GM11168 (cell line): Measurements from ENCODE around the gene NDUFV1.
"Not testable (repeated sequence)": the region's sequence is repeated elsewhere in the genome, so short reads cannot be mapped to it uniquely, and the experiment has no call there.

Experiments
- in situ Hi-C: fragments of 300-500 bp; cut with MboI; formaldehyde crosslinking; loops from one replicate; pipeline ENCODE4 v1.12.0; 2022; ENCODE audit warnings: low sequenced_read_pairs; ENCODE audit not compliant: unreplicated experiment

NDUFV1 gene

DNA sequence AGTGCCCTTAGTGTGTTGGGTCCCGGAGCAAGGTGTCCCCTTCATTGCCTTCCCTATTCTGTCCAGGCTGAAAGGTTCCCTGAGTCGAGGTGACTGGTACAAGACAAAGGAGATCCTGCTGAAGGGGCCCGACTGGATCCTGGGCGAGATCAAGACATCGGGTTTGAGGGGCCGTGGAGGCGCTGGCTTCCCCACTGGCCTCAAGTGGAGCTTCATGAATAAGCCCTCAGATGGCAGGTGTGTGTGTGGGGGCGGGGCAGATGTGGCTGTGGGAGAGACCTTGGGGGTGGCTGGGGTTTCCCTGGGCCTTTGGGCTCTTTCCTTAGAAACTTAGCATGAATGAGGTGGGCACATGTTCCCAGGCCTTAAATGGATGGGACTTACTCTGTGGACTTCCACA lies 1.8 kb downstream of the NDUFV1 start:
- in situ Hi-C loops: no loop called here

- in situ Hi-C loops: no loop called here
Measured at GRCh38 chr11:67609316-67609715, 2.6 kb downstream of the NDUFV1 start.

- in situ Hi-C loops: no loop called here
Measured at GRCh38 chr11:67610302-67610868, 3.6 kb downstream of the NDUFV1 start.

DNA sequence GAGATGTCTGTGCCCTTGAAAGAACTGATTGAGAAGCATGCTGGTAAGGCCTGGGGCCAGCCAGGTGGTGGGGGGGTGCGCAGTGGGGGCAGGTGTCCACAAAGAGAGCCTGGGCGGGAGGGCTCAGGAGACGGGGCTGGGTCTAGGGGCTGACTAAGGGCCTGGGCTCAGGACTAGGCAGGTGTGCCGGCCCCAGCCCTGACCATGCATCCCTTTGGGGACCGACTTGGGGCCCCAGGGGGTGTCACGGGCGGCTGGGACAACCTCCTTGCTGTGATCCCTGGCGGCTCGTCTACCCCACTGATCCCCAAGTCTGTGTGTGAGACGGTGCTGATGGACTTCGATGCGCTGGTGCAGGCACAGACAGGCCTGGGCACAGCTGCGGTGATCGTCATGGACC lies 4.4 kb downstream of the NDUFV1 start:
- in situ Hi-C loops: no loop called here

- in situ Hi-C loops: no loop called here
Measured at GRCh38 chr11:67611704-67612587, 5.2 kb downstream of the NDUFV1 start.

DNA sequence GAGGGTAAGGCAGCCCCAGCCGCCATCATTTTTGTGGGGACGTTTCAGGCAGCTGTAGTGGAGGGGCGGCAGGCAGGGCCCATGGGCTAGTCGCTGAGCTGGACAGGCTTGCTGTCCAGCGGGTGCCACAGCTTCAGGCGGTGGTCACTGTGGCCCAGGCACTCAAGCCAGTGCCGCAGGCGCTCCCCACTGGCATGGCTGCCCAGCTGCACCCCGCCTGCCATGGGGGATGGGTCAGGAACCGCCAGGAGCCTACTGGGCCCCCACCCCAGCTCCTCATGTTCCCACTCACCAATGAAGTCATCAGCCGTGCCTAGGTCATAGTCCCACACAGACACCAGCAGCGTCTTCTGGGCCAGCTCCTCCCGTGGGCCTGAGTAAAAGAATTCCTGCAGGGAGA lies 6.0 kb downstream of the NDUFV1 start:
- in situ Hi-C loops: no loop called here

DNA sequence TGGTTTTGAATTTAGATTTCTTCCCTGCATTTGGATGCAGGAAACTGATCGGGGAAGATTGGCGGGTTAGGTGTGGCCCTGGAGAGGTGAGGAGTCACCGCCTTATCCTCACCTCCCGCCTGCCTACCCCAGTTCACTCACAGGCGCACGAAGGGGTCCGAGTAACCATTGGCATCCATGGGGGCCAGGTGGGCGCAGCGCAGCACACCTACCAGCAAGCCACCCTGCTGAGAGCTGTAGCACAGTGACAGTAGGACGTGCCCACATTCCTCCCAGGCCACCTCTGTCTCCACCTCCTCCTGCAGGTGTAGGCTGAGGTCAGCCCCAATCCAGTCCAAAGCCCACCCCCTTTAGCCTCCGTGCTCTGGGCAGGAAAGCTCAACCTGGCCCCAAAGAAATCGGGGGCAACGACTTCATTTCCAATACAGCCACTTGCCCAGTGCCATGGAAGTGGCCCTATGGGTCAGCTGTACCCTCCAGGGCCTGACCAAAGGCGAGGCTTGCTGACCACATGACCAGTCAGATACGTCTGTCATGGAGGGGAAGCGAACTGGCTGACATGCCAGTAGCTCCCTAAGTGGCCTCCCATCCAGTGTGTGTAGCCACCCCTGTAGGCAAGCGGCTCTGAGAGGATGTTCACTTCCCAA lies 6.7 kb downstream of the NDUFV1 start:
- in situ Hi-C loops: no loop called here

DNA sequence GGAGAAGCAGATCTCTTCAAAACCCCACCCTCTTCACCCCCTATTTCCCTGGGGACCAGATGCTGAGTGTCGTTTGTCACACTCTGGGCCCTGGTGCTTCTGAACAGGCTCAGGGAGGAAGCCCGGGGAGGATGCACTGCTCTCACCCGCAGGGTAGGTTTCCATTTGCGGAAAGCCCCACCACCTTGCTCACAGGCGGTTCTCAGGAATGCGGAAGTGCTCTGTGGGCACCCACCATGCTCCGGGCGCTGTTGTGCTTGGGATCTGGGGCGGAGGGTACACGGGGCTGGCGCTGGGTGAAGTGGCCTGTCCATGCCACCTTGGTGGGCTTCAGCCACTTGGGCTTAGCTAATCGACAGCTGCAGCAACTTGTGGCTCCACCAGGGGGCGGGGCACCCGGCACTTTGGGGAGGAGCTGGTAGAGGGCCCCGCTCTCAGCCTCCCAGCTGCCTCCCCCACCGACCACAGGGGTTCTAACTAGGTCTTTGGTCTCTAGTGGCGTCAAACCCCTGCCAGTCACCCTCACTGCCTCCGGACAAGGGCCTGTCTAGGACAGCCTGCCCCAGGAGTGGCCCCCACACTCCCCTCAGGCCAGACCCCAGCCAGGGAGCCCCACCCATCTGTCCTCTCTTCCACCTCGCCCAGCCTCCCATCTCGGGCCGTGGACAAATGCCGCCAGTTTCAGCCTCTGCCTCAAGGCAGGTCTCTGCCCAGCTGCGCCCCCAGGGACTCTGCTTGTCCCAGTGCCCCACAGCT lies 7.4 kb downstream of the NDUFV1 start:
- in situ Hi-C loops: no loop called here

DNA sequence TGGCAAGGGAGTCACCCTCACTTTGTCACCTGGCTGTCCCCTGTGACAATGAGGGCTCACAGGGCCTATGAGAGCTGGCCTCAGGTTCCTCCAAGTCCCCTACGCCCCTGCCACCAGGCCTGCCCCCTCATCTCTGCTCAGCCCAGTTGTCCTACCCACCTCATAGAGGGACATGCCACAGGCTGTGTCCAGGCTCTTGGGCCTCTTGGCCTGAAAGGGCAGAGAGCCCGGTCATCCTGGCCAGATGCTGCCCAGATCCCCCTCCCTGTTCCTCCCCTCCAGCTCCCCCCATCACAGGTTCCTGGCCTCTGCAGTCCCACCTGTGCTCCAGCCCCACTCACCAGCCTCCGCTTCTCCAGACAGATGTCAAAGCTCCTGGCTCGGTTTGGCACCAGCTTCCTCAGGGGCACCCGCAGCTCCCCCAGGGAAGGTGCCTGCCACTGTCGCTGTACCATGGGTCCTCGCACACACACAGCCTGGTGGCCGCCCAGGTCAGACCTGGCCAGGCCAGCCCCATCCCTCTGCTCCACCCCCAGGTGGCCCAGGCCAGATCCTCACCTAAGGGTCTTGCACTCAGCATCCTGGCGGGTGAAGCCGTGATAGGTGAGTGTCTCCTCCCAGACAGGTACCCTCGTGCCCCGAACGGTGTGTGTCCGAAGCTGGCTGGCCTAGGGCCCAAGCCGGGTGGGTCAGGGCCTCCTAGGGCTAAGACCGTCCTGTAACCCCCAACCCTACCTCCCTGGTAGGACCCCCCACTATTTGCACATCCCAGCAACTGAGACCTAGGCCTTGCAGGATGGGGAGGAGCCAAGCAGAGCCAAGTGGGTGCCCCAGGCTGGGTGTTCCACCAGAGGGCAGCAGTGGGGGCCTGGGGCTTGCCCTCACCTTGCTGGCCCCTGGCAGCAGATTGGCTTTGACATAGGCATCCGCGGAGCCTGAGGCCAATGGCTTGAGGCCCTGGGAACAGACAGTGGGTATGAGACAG lies 8.3 kb downstream of the NDUFV1 start:
- in situ Hi-C loops: no loop called here

GRCh38 chr11:67615728-67616430 lies 9.1 kb downstream of the NDUFV1 start:
- in situ Hi-C loops: no loop called here

GRCh38 chr11:67616431-67617242 lies 9.9 kb downstream of the NDUFV1 start:
- in situ Hi-C loops: no loop called here

- in situ Hi-C loops: no loop called here
Measured at GRCh38 chr11:67617243-67617953, 10.7 kb downstream of the NDUFV1 start.

DNA sequence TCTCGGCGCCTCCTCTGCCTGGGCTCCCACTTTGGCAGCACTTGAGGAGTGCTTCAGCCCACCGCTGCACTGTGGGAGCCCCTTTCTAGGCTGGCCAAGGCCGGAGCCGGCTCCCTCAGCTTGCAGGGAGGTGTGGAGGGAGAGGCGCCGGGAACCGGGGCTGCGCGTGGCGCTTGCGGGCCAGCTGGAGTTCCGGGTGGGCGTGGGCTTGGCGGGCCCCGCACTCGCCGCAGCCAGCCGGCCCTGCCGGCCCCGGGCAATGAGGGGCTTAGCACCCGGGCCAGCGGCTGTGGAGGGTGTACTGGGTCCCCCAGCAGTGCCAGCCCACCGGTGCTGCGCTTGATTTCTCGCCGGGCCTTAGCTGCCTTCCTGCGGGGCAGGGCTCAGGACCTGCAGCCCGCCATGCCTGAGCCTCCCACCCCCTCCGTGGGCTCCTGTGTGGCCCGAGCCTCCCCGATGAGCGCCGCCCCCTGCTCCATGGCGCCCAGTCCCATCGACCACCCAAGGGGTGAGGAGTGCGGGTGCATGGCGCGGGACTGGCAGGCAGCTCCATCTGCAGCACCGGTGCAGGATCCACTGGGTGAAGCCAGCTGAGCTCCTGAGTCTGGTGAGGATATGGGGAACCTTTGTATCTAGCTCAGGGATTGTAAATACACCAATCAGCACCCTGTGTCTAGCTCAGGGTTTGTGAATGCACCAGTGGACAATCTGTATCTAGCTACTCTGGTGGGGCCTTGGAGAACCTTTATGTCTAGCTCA lies 12.3 kb downstream of the NDUFV1 start:
- in situ Hi-C loops: not testable (repeated sequence)

- in situ Hi-C loops: not testable (repeated sequence)
Measured at GRCh38 chr11:67619683-67620618, 13.2 kb downstream of the NDUFV1 start.

- in situ Hi-C loops: not testable (repeated sequence)
Measured at GRCh38 chr11:67620621-67621020, 13.9 kb downstream of the NDUFV1 start.

DNA sequence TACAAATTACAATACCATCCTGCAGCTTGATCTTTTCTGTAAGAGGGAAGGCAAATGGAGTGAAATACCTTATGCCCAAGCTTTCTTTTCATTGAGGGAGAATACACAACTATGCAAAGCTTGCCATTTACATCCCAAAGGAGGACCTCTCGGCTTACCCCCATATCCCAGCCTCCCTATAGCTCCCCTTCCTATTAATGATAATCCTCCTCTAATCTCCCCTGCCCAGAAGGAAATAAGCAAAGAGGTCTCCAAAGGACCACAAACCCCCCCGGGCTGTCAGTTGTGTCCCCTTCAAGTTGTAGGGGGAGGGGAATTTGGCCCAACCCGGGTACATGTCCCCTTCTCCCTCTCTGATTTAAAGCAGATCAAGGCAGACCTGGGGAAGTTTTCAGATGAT lies 15.2 kb downstream of the NDUFV1 start:
- in situ Hi-C loops: not testable (repeated sequence)
